GM15510 (cell line): ENCODE measurements around the gene MPC2.

Experiments used
- POLR2A ChIP-seq: IDR thresholded peaks from 3 replicates; pipeline ENCODE4 v1.6.1; 2011; ENCODE audit warnings: borderline replicate concordance; ENCODE audit not compliant: insufficient read length; ENCODE audit errors: extremely low read depth

The MPC2 gene

GRCh38 chr1:167936930-167937708, at the start of gene MPC2:
Gene MPC2 (minus strand): TSS chr1:167937072. CDS start chr1:167935841, 1,231 bp downstream.
- TF ChIP-seq POLR2A, result peak; percentile 12

- no peak for TF ChIP-seq POLR2A
Observed at GRCh38 chr1:167984886-167985489, 48.1 kb upstream of the MPC2 start.

GRCh38 chr1:167983797-167984420, 47.0 kb upstream of the MPC2 start:
- TF ChIP-seq POLR2A, result no peak

DNA sequence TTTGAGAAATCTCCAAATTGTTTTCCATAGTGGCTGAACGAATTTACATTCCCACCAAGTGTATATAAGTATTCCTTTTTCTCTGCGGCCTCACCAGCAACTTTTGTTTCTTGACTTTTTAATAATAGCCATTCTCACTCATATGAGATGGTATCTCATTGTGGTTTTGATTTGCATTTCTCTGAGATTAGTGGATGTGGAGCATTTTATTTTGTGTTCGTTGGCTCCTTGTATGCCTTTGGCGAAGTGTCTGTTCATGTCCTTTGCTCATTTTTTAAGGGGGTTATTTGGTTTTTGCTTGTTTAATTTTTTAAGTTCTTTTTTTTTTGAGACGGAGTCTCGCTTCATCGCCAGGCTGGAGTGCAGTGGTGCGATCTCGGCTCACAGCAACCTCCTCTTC, 45.1 kb upstream of the MPC2 start:
- TF ChIP-seq POLR2A, result no peak

GRCh38 chr1:167977245-167977644, 40.4 kb upstream of the MPC2 start:
- TF ChIP-seq POLR2A, result no peak

- TF ChIP-seq POLR2A, result no peak
Observed at GRCh38 chr1:167974698-167975097, 37.8 kb upstream of the MPC2 start.

GRCh38 chr1:167973832-167974231, 37.0 kb upstream of the MPC2 start:
- no peak for TF ChIP-seq POLR2A

DNA sequence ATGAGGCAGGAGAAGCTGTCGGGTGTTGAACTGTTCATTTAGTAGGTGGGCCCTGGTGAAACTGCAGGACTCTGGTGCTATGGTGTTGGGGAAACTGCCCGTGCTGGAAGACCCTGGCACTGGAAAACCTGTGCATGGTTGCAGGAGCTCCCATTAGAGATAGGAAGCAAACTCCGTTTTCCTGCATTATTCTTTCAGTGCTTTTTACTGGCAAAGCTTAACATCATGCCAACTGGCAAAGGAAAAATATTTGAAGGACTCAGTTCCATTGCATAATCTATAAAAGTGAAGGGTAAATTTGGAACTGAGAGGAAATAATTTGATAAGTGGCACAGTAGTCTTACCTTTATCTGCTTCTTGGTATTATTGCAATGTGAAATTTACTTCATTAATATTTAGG, 31.7 kb upstream of the MPC2 start:
- TF ChIP-seq POLR2A, result no peak

DNA sequence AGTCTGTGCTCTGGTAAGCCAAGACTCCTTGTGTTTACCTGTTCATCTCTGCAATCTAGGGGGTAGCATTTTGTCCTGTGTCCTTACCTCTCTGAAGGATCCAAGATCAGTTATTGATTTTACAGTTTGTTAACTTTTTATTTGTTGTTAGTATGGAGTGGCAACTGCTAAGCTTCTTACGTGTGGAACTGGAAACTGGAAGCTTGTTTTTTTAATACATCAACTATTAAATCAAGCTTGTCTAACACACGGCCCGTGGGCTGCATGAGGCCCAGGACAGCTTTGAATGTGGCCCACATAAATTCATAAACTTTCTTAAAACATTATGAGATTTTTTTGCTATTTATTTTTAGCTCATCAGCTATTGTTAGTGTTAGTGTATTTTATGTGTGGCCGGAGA, 29.2 kb upstream of the MPC2 start:
- TF ChIP-seq POLR2A, result no peak

DNA sequence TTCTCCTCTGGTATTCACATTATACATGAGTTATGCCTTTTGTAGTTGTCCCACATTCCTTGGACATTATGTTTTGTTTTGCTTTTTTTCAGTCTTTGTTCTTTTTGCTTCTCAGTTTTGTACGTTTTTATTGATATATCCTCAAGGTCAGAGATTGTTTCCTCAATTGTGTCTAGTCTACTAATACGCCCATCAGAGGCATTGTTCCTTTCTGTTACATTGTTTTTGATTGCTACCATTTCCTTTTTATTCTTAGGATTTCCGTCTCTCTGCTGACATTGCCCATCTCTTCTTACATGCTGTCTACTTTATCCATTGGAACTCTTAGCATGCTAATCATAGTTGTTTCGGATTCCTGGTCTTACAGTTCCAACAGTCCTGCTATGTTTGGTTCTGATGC, 27.8 kb upstream of the MPC2 start:
- no peak for TF ChIP-seq POLR2A

DNA sequence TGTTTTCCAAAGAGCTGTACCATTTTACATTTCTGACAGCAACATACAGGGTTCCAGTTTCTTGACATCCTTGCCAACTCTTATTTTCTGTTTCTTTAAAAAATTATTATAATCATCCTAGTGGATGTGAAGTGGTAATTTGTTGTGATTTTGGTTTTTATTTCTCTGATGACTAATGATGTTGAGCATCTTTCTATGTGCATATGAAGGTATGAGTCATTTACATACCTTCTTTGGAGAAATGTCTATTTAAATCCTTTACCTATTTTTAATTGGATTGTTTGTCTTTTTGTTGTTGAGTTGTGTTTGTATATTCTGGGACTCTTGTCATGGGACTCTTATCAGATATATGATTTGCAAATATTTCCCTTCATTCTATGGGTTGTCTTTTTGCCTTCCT, 20.8 kb upstream of the MPC2 start:
- TF ChIP-seq POLR2A, result no peak

- no peak for TF ChIP-seq POLR2A
Observed at GRCh38 chr1:167955915-167956314, 19.0 kb upstream of the MPC2 start.

GRCh38 chr1:167950569-167950968, 13.7 kb upstream of the MPC2 start:
- no peak for TF ChIP-seq POLR2A

DNA sequence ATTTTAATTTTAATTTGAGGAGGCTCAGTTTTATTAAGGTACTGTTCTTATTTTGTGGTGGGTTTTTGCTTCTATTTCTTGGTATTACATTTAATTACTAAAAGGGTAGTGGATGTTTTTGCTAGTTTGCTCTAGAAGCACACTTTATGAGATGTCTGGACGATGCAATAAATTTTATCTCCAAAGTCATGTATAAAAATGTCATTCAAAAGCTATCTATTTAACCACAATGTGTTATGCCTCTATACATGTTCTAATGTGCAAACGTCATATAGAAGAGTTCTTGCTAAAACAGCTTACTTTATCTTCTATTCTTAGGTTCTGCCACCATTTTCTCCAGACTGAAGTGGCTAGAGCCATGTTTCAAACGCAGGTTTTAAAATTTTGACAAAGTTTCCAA, 12.9 kb upstream of the MPC2 start:
- no peak for TF ChIP-seq POLR2A

- no peak for TF ChIP-seq POLR2A
Observed at GRCh38 chr1:167947733-167948132, 10.9 kb upstream of the MPC2 start.

GRCh38 chr1:167943541-167943940, 6.7 kb upstream of the MPC2 start:
- no peak for TF ChIP-seq POLR2A
